BJ (cell line): ENCODE data around the gene XPO6. TPM values are rescaled to one million over a fixed set of nuclear protein-coding genes. Genes with fewer than 3 reads are reported as not detected.

Experiments used
- CTCF ChIA-PET: fragments of 350-600 bp; formaldehyde crosslinking; extraction: SDS; loops from one replicate; lab custom pipeline; 2021; ENCODE audit warnings: antibody characterized with exemption, inconsistent platforms; lab: Yijun Ruan, JAX
- POLR2A ChIA-PET: fragments of 300-600 bp; sonication (Branson Sonifier 250); formaldehyde crosslinking; extraction: SDS; loops from one replicate; lab custom pipeline; 2021; ENCODE audit warnings: antibody characterized with exemption; lab: Charles Lee
- DNase-seq: peaks from one replicate; pipeline ENCODE4 v3.0.0-alpha.2; 2011; ENCODE audit warnings: low read depth
- H3K27me3 ChIP-seq: 2 replicates; pipeline ENCODE4 v1.6.0; 2011; ENCODE audit warnings: low read length; ENCODE audit not compliant: control insufficient read depth, insufficient read depth
- H3K36me3 ChIP-seq: 2 replicates; pipeline ENCODE4 v1.5.1; 2011; ENCODE audit warnings: low read length; ENCODE audit not compliant: control insufficient read depth, insufficient read depth
- H3K4me3 ChIP-seq: 2 replicates; pipeline ENCODE4 v1.5.1; 2011; ENCODE audit warnings: low read depth, mild to moderate bottlenecking, control low read depth, low read length
- polyA plus RNA-seq: library from polyadenylated mRNA; depleted of rRNA; stranded (reverse); fragments of >200 nt; gene quantifications from 2 replicates; pipeline ENCODE4 v1.2.3, GENCODE V29; 2011
- TF ChIP-seq, protein P1 (sequence below): IDR thresholded peaks from 2 replicates; pipeline ENCODE4 v1.5.1; 2011; ENCODE audit warnings: low read depth, mild to moderate bottlenecking, control low read depth, inconsistent platforms, low read length, moderate library complexity; ENCODE audit not compliant: insufficient read depth

The XPO6 gene
- polyA plus RNA-seq, 1 experiment, result 239 TPM

DNA sequence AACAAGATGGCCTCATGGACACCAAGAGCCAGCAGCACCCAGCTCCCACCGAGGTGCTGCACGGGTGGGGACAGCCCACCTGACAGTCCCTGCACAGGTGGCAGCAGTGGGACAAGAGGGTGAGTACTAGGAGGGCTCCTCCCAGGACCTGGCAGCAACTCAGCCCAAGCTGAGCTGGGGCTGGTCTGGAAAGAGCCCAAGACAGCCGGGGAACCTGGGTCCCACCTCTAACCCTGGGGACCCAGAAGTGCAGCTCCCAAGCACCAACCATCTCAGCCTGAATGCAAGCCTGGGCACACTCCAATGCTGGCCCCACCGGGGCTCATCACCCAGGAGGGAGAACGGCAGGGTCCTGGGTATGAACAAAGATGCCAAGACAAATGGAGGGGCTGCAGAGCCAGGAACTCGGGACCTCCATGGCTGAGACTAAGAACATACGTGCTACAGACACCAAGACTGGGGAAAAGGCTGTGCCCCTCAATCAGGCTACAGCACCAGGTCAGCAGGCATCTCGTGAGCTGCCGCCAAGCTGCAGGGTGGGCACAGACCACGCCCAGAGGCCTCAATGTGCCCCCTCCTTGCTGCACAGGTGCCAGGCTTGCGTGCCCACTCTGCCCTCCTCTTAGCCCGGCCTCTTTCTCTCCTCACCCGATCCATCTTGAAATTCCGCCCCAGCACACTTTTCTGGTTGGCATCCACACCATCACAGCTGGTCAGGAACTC lies 110.8 kb downstream of the XPO6 start:
- Histone ChIP-seq H3K36me3 (peaks cover 54% of the 10 kb centered on the region), H3K4me3 (no peak overlapping the region), H3K27me3 (no peaks in the 10 kb centered on the region)
- POLR2A ChIA-PET, result no interaction called here
- no peak for DNase-seq
- CTCF ChIA-PET, result interaction anchor here (1.3 to 1.8 kb wide), 4 partner anchors 11 to 117 kb away, joined by 3 to 7 read pairs (median 4); no protein-coding TSS in a partner anchor
- TF ChIP-seq, protein P1, sequence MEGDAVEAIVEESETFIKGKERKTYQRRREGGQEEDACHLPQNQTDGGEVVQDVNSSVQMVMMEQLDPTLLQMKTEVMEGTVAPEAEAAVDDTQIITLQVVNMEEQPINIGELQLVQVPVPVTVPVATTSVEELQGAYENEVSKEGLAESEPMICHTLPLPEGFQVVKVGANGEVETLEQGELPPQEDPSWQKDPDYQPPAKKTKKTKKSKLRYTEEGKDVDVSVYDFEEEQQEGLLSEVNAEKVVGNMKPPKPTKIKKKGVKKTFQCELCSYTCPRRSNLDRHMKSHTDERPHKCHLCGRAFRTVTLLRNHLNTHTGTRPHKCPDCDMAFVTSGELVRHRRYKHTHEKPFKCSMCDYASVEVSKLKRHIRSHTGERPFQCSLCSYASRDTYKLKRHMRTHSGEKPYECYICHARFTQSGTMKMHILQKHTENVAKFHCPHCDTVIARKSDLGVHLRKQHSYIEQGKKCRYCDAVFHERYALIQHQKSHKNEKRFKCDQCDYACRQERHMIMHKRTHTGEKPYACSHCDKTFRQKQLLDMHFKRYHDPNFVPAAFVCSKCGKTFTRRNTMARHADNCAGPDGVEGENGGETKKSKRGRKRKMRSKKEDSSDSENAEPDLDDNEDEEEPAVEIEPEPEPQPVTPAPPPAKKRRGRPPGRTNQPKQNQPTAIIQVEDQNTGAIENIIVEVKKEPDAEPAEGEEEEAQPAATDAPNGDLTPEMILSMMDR, result no peak

DNA sequence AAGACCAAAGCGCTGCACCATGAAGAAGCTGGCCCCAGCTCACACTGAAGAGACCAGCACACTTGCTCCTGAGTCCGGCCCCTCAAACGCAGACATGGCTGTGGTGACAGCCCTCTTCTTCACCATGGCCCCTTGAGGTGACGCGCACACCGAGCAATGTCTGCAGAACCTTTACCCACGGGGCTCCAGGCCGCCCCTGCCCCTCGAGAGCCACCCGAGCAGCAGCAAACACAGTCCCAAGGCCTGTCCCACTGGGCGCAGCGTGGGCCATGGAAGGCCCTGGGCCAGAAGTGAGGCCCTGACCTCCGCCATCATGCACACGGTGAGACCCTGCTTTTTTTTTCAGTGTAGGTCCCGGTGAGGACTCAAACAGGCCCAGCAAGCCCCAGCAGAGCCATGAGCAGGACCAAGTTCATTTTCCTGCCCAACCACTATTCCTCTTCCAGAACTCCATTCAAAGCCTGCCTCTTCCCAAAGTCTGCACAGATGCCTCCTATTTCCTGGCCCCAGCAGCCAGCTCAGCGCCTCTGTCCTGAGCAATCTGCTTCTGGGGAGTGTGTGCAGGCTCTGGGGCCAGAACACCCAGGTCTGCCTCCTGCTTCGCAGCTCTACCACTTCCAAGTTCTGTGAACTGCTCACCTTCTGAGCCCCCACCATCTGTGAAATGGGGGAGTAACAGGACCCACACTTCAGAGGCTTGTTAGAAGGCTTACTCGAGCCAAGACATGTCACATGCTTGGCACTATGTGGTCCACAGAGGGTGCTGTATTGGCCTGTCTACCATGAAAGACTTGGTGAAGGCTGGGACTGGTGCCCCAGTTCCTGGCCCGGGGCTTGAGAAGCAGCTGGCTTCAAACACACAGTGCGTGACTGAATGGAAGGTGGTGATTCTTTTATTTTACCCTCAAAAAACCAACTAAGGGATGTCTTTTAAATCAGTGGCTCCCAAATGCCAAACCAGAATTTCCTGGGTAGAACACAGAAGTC lies 112.5 kb downstream of the XPO6 start:
- no peaks in the 10 kb centered on the region for H3K27me3 ChIP-seq
- ChIA-PET POLR2A (no interaction called here), CTCF (interaction anchor here (1.3 to 1.8 kb wide), 3 partner anchors 13 to 119 kb away, joined by 3 to 5 read pairs (median 4); no protein-coding TSS in a partner anchor)
- H3K4me3 ChIP-seq, result no peak overlapping the region
- DNase-seq, result no peak
- TF ChIP-seq, protein P1, result no peak
- peaks cover 46% of the 10 kb centered on the region for H3K36me3 ChIP-seq

DNA sequence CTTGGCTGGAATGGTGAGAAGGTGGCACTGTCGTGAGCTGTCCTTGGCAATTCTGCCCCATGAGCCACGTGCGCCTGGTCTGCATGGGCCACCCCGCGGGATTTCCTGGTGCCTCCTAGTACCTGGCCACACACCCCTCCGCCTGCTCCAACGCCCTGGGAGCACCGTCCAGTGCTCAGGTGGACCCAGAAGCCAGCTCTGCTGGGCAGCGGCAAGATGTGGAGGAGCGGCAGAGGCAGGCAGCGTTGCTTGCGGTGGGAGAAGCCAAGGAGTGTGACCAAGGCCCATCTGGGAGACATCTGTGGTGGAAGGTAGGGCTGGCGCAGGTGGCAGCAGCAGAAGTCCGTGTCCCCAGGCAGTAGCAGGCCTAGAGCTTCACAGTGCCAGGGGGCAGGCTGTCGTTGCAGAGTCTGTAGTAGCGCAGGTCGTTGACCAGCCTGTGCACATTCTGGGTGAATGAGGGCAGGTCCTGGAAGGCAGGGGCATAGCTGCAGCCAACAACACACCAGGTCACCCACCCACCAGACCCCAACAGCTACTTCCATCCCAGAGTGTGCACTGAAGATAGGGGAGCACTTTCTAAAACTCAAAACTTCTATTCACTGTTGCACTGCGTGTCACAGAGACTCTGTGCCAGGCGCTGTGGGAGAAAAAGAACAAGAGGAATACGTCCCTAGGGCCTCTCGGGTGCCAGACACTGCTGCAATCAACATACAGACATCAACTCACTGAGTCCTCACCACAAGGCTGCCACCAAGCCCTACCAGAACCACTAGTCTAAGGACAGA lies 113.4 kb downstream of the XPO6 start:
- DNase-seq, result no peak
- Histone ChIP-seq H3K27me3 (no peaks in the 10 kb centered on the region), H3K4me3 (no peak overlapping the region), H3K36me3 (peaks cover 40% of the 10 kb centered on the region)
- ChIA-PET CTCF (no interaction called here), POLR2A (no interaction called here)
- TF ChIP-seq, protein P1, result no peak

DNA sequence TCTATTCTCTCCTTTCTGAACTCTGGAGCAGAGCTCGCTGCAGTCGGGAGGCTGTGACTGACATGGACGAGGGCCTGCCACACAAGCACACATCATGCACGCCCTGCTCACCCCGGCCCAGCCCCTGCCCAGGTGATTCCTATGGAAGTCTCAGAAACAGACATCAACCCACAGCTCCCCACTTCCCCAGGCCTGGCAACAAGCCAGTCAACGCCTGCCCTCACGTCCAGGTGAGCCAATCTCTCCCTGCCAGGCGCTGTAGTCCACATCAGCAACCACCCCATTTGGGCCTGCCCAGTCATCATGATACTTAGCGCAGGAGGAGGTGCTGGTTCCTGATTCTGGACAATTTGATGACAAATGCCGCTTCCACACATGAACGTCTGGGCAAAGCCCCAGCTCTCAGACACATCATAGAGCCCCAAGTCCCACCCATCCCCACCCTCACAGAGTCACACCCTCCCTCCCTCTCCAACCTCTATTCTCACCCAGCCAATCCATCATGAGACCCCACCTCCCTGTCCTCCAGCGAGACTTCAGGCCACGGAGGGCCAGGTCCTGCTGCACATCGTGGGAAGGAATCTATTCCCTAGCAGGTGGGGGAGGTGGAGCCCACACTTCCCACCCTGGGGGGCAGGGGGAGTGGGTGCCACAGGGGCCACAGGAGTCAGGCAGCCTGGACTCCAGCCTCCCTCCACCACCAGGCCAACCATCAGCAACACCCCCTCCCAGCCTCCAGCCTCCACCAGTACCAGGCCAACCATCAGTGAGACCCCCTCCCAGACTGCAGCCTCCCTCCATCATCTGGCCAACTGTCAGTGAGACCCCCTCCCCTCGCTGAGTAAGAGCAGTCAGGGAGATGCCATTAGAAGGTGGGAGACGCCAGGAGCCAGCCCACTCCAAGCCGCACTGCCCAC lies 114.5 kb downstream of the XPO6 start:
- DNase-seq, result no peak
- no peak overlapping the region for H3K4me3 ChIP-seq
- TF ChIP-seq, protein P1, result no peak
- peaks cover 38% of the 10 kb centered on the region for H3K36me3 ChIP-seq
- ChIA-PET POLR2A (no interaction called here), CTCF (no interaction called here)
- H3K27me3 ChIP-seq, result no peaks in the 10 kb centered on the region
